Measurements from ENCODE around the gene MAP3K7CL.

The MAP3K7CL gene

GRCh38 chr21:29168891-29169315 is 38.5 kb downstream of the MAP3K7CL start:
- no peak for DNase-seq (ENCODE audit: low spot score)
- no peak for TF ChIP-seq CTCF (IDR thresholded peaks at IDR 0.05; ENCODE audit: extremely low read depth, missing control alignments)

- DNase-seq (ENCODE audit: low spot score): no peak
- no peak for TF ChIP-seq CTCF (IDR thresholded peaks at IDR 0.05; ENCODE audit: extremely low read depth, missing control alignments)
Observed at GRCh38 chr21:29170944-29171343, 40.5 kb downstream of the MAP3K7CL start.

GRCh38 chr21:29172282-29172681 is 41.8 kb downstream of the MAP3K7CL start:
- TF ChIP-seq CTCF (IDR thresholded peaks at IDR 0.05; ENCODE audit: extremely low read depth, missing control alignments): no peak
- no peak for DNase-seq (ENCODE audit: low spot score)

- no peak for TF ChIP-seq CTCF (IDR thresholded peaks at IDR 0.05; ENCODE audit: extremely low read depth, missing control alignments)
- DNase-seq (ENCODE audit: low spot score): no peak
Observed at GRCh38 chr21:29174607-29175013, 44.2 kb downstream of the MAP3K7CL start.

GRCh38 chr21:29175408-29176134 is 45.1 kb downstream of the MAP3K7CL start:
- no peak for DNase-seq (ENCODE audit: low spot score)
- TF ChIP-seq CTCF (IDR thresholded peaks at IDR 0.05; ENCODE audit: extremely low read depth, missing control alignments): no peak

- TF ChIP-seq CTCF (IDR thresholded peaks at IDR 0.05; ENCODE audit: extremely low read depth, missing control alignments): no peak
- DNase-seq (ENCODE audit: low spot score): no peak
Observed at GRCh38 chr21:29176471-29177120, 46.2 kb downstream of the MAP3K7CL start.

- TF ChIP-seq CTCF (IDR thresholded peaks at IDR 0.05; ENCODE audit: extremely low read depth, missing control alignments): no peak
- no peak for DNase-seq (ENCODE audit: low spot score)
Observed at GRCh38 chr21:29177800-29178199, 47.4 kb downstream of the MAP3K7CL start.
